Tibial nerve (tissue), 4 donors: ENCODE data around the gene COA5.

ENCODE experiments used
- CTCF ChIP-seq, 5 experiments: fragments of 200-600 bp in 3 of 5; fragments of 450-650 bp in 2 of 5; sonication (generic) in 3 of 5; IDR thresholded peaks; one replicate each; pipeline ENCODE4 v1.5.1; 2016 to 2019; ENCODE audit warnings: antibody characterized with exemption in 5 of 5, mild to moderate bottlenecking in 3 of 5, moderate library complexity in 2 of 5
- EP300 ChIP-seq, 2 donors: sonication (generic); formaldehyde crosslinking; IDR thresholded peaks; one replicate each; pipeline ENCODE4 v1.6.1; 2017; ENCODE audit warnings: antibody characterized with exemption in 2 of 2, mild to moderate bottlenecking in 1 of 2
- POLR2A ChIP-seq, 2 donors: fragments of 450-650 bp; IDR thresholded peaks; one replicate each; pipeline ENCODE4 v1.6.1; 2017; ENCODE audit warnings: antibody characterized with exemption in 2 of 2, mild to moderate bottlenecking in 2 of 2, moderate library complexity in 2 of 2

GRCh38 chr2:98571121-98571701 lies 37.1 kb downstream of the COA5 start:
- no peak for TF ChIP-seq EP300 (IDR thresholded peaks at IDR 0.05)
- no peak for TF ChIP-seq POLR2A (IDR thresholded peaks at IDR 0.05)
- TF ChIP-seq CTCF (IDR thresholded peaks at IDR 0.05): no peak
